Erythroblast (primary cell): ENCODE data around the gene RAP1GAP2.

Experiments used
- DNase-seq, 2 experiments: peaks; one replicate each; lab custom pipeline; 2025; lab: John Stamatoyannopoulos, UW
- GATA1 ChIP-seq: IDR thresholded peaks from 2 replicates; pipeline ENCODE4 v1.6.1; 2011; ENCODE audit warnings: low read depth, mild to moderate bottlenecking, control low read depth, low read length, moderate library complexity
- POLR2A ChIP-seq: IDR thresholded peaks from 2 replicates; pipeline ENCODE4 v1.6.1; 2011; ENCODE audit warnings: mild to moderate bottlenecking, low read length

Gene RAP1GAP2

GRCh38 chr17:2904135-2904534 is 107.9 kb downstream of the RAP1GAP2 start:
- DNase-seq: no peak
- TF ChIP-seq GATA1 (no peak), POLR2A (no peak)

GRCh38 chr17:2905269-2905668 is 109.0 kb downstream of the RAP1GAP2 start:
- TF ChIP-seq POLR2A: no peak
- no peak for TF ChIP-seq GATA1
- no peak for DNase-seq

GRCh38 chr17:2905696-2906501 is 109.7 kb downstream of the RAP1GAP2 start:
- no peak for TF ChIP-seq GATA1
- no peak for TF ChIP-seq POLR2A
- no peak for DNase-seq

- no peak for DNase-seq
- TF ChIP-seq GATA1: no peak
- TF ChIP-seq POLR2A: no peak
These were observed 110.7 kb downstream of the RAP1GAP2 start for GRCh38 chr17:2906901-2907300.

- no peak for DNase-seq
- TF ChIP-seq GATA1 (no peak), POLR2A (no peak)
These were observed 113.1 kb downstream of the RAP1GAP2 start for GRCh38 chr17:2909175-2909845.

GRCh38 chr17:2909846-2910234 is 113.6 kb downstream of the RAP1GAP2 start:
- no peak for DNase-seq
- TF ChIP-seq POLR2A: no peak
- TF ChIP-seq GATA1: no peak

- no peak for DNase-seq
- TF ChIP-seq POLR2A (no peak), GATA1 (no peak)
These were observed 115.0 kb downstream of the RAP1GAP2 start for GRCh38 chr17:2911035-2911754.

- no peak for TF ChIP-seq GATA1
- no peak for TF ChIP-seq POLR2A
- DNase-seq: no peak
These were observed 115.5 kb downstream of the RAP1GAP2 start for GRCh38 chr17:2911755-2912111.

- no peak for DNase-seq
These were observed 116.5 kb downstream of the RAP1GAP2 start for GRCh38 chr17:2912754-2913153.

GRCh38 chr17:2916461-2916860 is 120.2 kb downstream of the RAP1GAP2 start:
- no peak for DNase-seq
- TF ChIP-seq GATA1: no peak
- TF ChIP-seq POLR2A: no peak

More at GRCh38 chr17:2912754-2913153, 116.5 kb downstream of the RAP1GAP2 start:
- no peak for TF ChIP-seq GATA1
- no peak for TF ChIP-seq POLR2A

- no peak for TF ChIP-seq GATA1
- no peak for TF ChIP-seq POLR2A
These were observed 125.2 kb downstream of the RAP1GAP2 start for GRCh38 chr17:2921443-2921842.

GRCh38 chr17:2924211-2924610 is 128.0 kb downstream of the RAP1GAP2 start:
- TF ChIP-seq POLR2A (no peak), GATA1 (no peak)
- no peak for DNase-seq

More at GRCh38 chr17:2921443-2921842, 125.2 kb downstream of the RAP1GAP2 start:
- no peak for DNase-seq

- no peak for TF ChIP-seq GATA1
- TF ChIP-seq POLR2A: no peak
- no peak for DNase-seq
These were observed 128.8 kb downstream of the RAP1GAP2 start for GRCh38 chr17:2925011-2925410.
